Esophagus muscularis mucosa (tissue), 4 donors: Measurements from ENCODE around the gene PHACTR3. TPM values are rescaled to one million over a fixed set of nuclear protein-coding genes. Genes with fewer than 3 reads are reported as not detected.

Experiments used
- DNase-seq: peaks from one replicate; pipeline ENCODE4 v3.0.0-alpha.2; 2017; ENCODE audit errors: extremely low spot score
- H3K27ac ChIP-seq, 4 donors: fragments of 200-600 bp; sonication (generic); replicated peaks in 1 of 4; 1 replicate in 3 of 4; 2 replicates in 1 of 4; pipeline ENCODE4 v1.5.1; 2016 to 2019; ENCODE audit warnings: mild to moderate bottlenecking in 1 of 4
- H3K27me3 ChIP-seq, 4 donors: fragments of 200-600 bp; sonication (generic); one replicate each; pipeline versions ENCODE4 v1.5.1 to v1.6.0; 2016 to 2019
- H3K36me3 ChIP-seq, 4 donors: fragments of 200-600 bp; sonication (generic); one replicate each; pipeline ENCODE4 v1.5.1; 2016 to 2019
- H3K4me1 ChIP-seq, 4 donors: fragments of 200-600 bp; sonication (generic); one replicate each; pipeline ENCODE4 v1.5.1; 2016 to 2019
- H3K4me3 ChIP-seq, 4 donors: fragments of 200-600 bp; sonication (generic); 1 replicate in 2 of 4; 2 replicates in 2 of 4; pipeline ENCODE4 v1.5.1; 2016 to 2019; ENCODE audit warnings: mild to moderate bottlenecking in 4 of 4, moderate library complexity in 1 of 4
- H3K9me3 ChIP-seq, 4 donors: fragments of 200-600 bp; sonication (generic); 1 replicate in 3 of 4; 2 replicates in 1 of 4; pipeline ENCODE4 v1.5.1; 2016 to 2019
- EP300 ChIP-seq: sonication (generic); formaldehyde crosslinking; IDR thresholded peaks from one replicate; pipeline ENCODE4 v1.6.1; 2017; ENCODE audit warnings: antibody characterized with exemption
- POLR2A ChIP-seq: fragments of 450-650 bp; IDR thresholded peaks from one replicate; pipeline ENCODE4 v1.6.1; 2017; ENCODE audit warnings: antibody characterized with exemption, moderate library complexity, mild to moderate bottlenecking, low read depth
- POLR2AphosphoS5 ChIP-seq, 2 donors: sonication (generic); formaldehyde crosslinking; IDR thresholded peaks; one replicate each; pipeline ENCODE4 v1.6.1; 2017; ENCODE audit warnings: antibody characterized with exemption in 2 of 2
- WGBS: methylation state at CpG from one replicate; pipeline ENCODE4 v1.1.5; 2018; 5-methylcytosine and 5-hydroxymethylcytosine counted together
- intact Hi-C: fragments of 100-400 bp; cut with DNase I; formaldehyde crosslinking; loops from one replicate; pipeline ENCODE4 v1.15.1; 2023
- total RNA-seq, 4 donors: library from RNA; depleted of rRNA; stranded (reverse); fragments of >200 nt; gene quantifications; one replicate each; pipeline versions ENCODE4 v1.1.0 to v1.2.1, GENCODE V29; 2016
- TF ChIP-seq, protein P1 (sequence below), 3 experiments: fragments of 200-600 bp in 2 of 3; fragments of 450-650 bp in 1 of 3; sonication (generic) in 2 of 3; IDR thresholded peaks; one replicate each; pipeline ENCODE4 v1.5.1; 2017 to 2019; ENCODE audit warnings: antibody characterized with exemption in 3 of 3, mild to moderate bottlenecking in 2 of 3, moderate library complexity in 1 of 3

The PHACTR3 gene
- total RNA-seq, 4 donors from 2014 or later = 0.17 to 0.86 (median 0.56) TPM

DNA sequence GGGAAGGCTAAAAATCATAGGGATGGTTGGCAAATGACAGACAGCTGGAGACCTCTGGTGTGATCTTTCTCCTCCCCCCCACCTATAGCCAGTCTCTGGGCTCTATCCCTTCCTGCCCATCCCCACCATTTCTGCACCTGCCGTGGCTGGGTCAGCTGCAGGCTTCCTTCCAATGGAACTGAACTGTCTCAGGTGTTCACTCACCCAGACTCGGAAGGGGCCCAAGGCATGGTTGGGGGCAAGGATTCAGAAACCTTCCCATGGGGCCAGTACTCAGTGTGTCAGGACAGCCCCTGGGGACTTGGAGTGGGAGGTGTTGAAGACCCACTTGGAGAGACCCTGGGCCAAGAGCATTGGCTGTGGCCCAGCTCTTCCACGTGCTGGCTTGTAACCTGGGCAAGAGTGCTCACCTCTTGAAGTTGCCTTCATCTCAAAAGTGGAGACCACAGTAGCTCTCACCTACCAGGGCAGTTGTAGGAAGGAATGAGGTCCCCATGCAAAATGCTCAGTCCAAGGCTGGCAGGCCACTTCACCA lies 1.7 kb upstream of the PHACTR3 start:
- TF ChIP-seq EP300 = no peak
- TF ChIP-seq POLR2A = no peak
- TF ChIP-seq, protein P1, sequence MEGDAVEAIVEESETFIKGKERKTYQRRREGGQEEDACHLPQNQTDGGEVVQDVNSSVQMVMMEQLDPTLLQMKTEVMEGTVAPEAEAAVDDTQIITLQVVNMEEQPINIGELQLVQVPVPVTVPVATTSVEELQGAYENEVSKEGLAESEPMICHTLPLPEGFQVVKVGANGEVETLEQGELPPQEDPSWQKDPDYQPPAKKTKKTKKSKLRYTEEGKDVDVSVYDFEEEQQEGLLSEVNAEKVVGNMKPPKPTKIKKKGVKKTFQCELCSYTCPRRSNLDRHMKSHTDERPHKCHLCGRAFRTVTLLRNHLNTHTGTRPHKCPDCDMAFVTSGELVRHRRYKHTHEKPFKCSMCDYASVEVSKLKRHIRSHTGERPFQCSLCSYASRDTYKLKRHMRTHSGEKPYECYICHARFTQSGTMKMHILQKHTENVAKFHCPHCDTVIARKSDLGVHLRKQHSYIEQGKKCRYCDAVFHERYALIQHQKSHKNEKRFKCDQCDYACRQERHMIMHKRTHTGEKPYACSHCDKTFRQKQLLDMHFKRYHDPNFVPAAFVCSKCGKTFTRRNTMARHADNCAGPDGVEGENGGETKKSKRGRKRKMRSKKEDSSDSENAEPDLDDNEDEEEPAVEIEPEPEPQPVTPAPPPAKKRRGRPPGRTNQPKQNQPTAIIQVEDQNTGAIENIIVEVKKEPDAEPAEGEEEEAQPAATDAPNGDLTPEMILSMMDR (IDR thresholded peaks at IDR 0.05) = no peak
- no peak for TF ChIP-seq POLR2AphosphoS5 (IDR thresholded peaks at IDR 0.05)
- Histone ChIP-seq H3K4me1 (peaks cover 8 to 22% (median 17%) of the 10 kb centered on the region in 4 donors), H3K9me3 (no peaks in the 10 kb centered on the region), H3K36me3 (no peaks in the 10 kb centered on the region), H3K4me3 (no peak overlapping the region), H3K27me3 (peaks cover 0 to 90% (median 31%) of the 10 kb centered on the region in 4 donors), H3K27ac (no peak overlapping the region)
- DNase-seq = no peak
- intact Hi-C loops = no loop called here
- 89% methylated on average over 3 of the region's 3 CpGs for WGBS

GRCh38 chr20:59603176-59603575 lies 1.2 kb upstream of the PHACTR3 start:
- no peaks in the 10 kb centered on the region for H3K36me3 ChIP-seq
- intact Hi-C loops = no loop called here
- no peak overlapping the region for H3K4me3 ChIP-seq
- H3K4me1 ChIP-seq = peaks cover 8 to 22% (median 17%) of the 10 kb centered on the region in 4 donors
- no peak for DNase-seq
- TF ChIP-seq, protein P1 (IDR thresholded peaks at IDR 0.05) = no peak
- peaks cover 0 to 90% (median 29%) of the 10 kb centered on the region in 4 donors for H3K27me3 ChIP-seq
- 84% methylated on average over 9 of the region's 9 CpGs for WGBS
- H3K9me3 ChIP-seq = no peaks in the 10 kb centered on the region
- no peak overlapping the region for H3K27ac ChIP-seq

DNA sequence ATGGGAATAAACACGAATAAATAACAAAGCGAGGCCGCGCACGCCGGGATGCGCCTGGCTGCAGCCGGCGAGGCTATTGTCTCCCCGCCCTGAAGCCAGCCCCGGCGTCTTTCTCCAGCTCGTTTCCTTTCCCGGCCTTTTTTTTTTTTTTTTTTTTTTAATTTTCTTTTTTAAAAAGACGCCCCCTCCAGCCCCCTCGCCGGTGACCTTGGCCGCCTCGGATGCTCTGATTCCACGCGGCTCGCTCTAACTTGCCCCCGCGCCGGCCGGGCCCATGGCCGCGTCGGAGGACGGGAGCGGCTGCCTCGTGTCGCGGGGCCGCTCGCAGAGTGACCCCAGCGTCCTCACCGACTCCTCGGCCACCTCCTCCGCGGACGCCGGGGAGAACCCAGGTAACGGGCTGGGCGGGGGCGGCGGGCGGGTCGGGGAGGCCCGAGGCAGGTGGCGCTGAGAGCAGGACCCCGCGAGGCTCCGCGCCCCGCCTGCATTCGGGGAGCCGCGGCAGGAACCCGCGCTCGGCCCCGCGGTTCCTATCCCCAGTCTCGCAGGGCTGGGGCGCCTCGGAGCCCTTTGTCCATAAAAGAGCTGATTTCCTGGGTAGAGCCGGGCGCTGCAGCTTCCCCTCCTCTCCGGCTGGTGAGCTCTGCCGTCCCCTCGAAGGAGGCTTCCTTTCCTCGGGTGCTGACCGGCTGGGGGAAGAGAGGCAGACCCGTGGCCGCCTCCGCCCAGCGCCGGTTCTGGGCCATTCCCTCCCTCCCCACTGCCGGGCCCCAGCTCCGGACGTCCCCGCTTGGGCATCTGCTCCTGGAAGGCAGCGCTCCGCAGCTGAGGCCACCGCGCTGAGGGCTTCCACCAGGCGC lies 631 bp downstream of the PHACTR3 start:
- no peak for DNase-seq
- WGBS = under 1% methylated on average over 28 of the region's 88 CpGs
- Histone ChIP-seq H3K27me3 (peaks cover 0 to 89% (median 27%) of the 10 kb centered on the region in 4 donors), H3K27ac (no peak overlapping the region), H3K36me3 (no peaks in the 10 kb centered on the region), H3K9me3 (no peaks in the 10 kb centered on the region), H3K4me1 (peaks cover 8 to 22% (median 17%) of the 10 kb centered on the region in 4 donors), H3K4me3 (peak overlapping the region; percentile 29 to 50 (median 42))
- TF ChIP-seq POLR2AphosphoS5 (IDR thresholded peaks at IDR 0.05) (no peak), EP300 (no peak), POLR2A (no peak)
- TF ChIP-seq, protein P1 (IDR thresholded peaks at IDR 0.05) = no peak
- intact Hi-C loops = no loop called here

- Histone ChIP-seq H3K4me1 (peaks cover 8 to 22% (median 17%) of the 10 kb centered on the region in 4 donors), H3K36me3 (no peaks in the 10 kb centered on the region), H3K9me3 (no peaks in the 10 kb centered on the region), H3K27me3 (peaks cover 0 to 89% (median 27%) of the 10 kb centered on the region in 4 donors), H3K27ac (no peak overlapping the region), H3K4me3 (peak overlapping the region; percentile 29 to 50 (median 42))
- TF ChIP-seq, protein P1 (IDR thresholded peaks at IDR 0.05) = no peak
- TF ChIP-seq POLR2AphosphoS5 (IDR thresholded peaks at IDR 0.05) (no peak), POLR2A (no peak), EP300 (no peak)
- intact Hi-C loops = no loop called here
- no peak for DNase-seq
- 27% methylated on average over 25 of the region's 26 CpGs for WGBS
Observed at GRCh38 chr20:59605601-59606364, 1.4 kb downstream of the PHACTR3 start.
